IMR-90 (cell line): ENCODE results near the gene STMN1. TPM values are rescaled to one million over a fixed set of nuclear protein-coding genes. Genes with fewer than 3 reads are reported as not detected.
A peak's percentile ranks its signal among the peaks of the same experiment; 100 is the strongest.

Experiments used
- ATAC-seq: fragments of 200-7000 bp; cut with Tn5 transposase; 2 replicates; pipeline ENCODE4 v1.9.1; 2020; ENCODE audit warnings: low read depth, mild to moderate bottlenecking, moderate library complexity
- BruUV-seq: library from RNA; stranded (reverse); fragments of 400-500 nt; replicated peaks from 2 replicates; lab custom pipeline; 2021; lab: Mats Ljungman, UMichigan
- CTCF ChIA-PET: fragments of 300-600 bp; formaldehyde crosslinking; extraction: SDS; loops from one replicate; lab custom pipeline; 2021; ENCODE audit warnings: antibody characterized with exemption; lab: Yijun Ruan, JAX
- POLR2A ChIA-PET: fragments of 300-600 bp; sonication (Branson Sonifier 250); formaldehyde crosslinking; loops from one replicate; lab custom pipeline; 2022; ENCODE audit warnings: antibody characterized with exemption; ENCODE audit not compliant: unreplicated experiment; lab: Charles Lee
- DNase-seq: peaks from one replicate; pipeline ENCODE4 v3.0.0; 2013
- H2AFZ ChIP-seq: replicated peaks from 2 replicates; pipeline ENCODE3; 2013; ENCODE audit warnings: low read length, mild to moderate bottlenecking; ENCODE audit not compliant: poor library complexity
- H2AK5ac ChIP-seq: 2 replicates; pipeline ENCODE4 v1.6.1; 2013; ENCODE audit warnings: low read depth, low read length, inconsistent platforms
- H2AK9ac ChIP-seq: replicated peaks from 2 replicates; pipeline ENCODE3; 2013; ENCODE audit warnings: mild to moderate bottlenecking, low read depth, low read length, moderate library complexity; ENCODE audit not compliant: poor library complexity
- H2BK120ac ChIP-seq: 2 replicates; pipeline ENCODE4 v1.6.1; 2013; ENCODE audit warnings: low read depth, low read length, inconsistent platforms
- H2BK15ac ChIP-seq: 3 replicates; pipeline ENCODE4 v1.6.1; 2013; ENCODE audit warnings: low read depth, low read length, inconsistent platforms
- H2BK20ac ChIP-seq: 2 replicates; pipeline ENCODE4 v1.6.1; 2013; ENCODE audit warnings: low read depth, mild to moderate bottlenecking, inconsistent platforms, low read length, moderate library complexity
- H2BK5ac ChIP-seq: 2 replicates; pipeline ENCODE4 v1.6.1; 2013; ENCODE audit warnings: mild to moderate bottlenecking, low read depth, low read length, inconsistent platforms; ENCODE audit not compliant: poor library complexity, severe bottlenecking
- H3K14ac ChIP-seq: replicated peaks from 2 replicates; pipeline ENCODE4 v1.6.1; 2013; ENCODE audit warnings: low read depth, low read length, inconsistent platforms
- H3K18ac ChIP-seq: 2 replicates; pipeline ENCODE4 v1.6.1; 2013; ENCODE audit warnings: low read depth, low read length, control low read depth
- H3K23ac ChIP-seq: 2 replicates; pipeline ENCODE4 v1.6.1; 2013; ENCODE audit warnings: low read depth, low read length, inconsistent platforms
- H3K27ac ChIP-seq: 2 replicates; pipeline ENCODE4 v1.5.1; 2013; ENCODE audit warnings: mild to moderate bottlenecking, control low read depth, low read length; ENCODE audit not compliant: insufficient read depth
- H3K27me3 ChIP-seq: 2 replicates; pipeline ENCODE4 v1.6.1; 2013; ENCODE audit warnings: low read length; ENCODE audit not compliant: control insufficient read depth, insufficient read depth
- H3K36me3 ChIP-seq: 2 replicates; pipeline ENCODE4 v1.6.1; 2013; ENCODE audit warnings: low read length, mixed read lengths; ENCODE audit not compliant: control insufficient read depth, insufficient read depth
- H3K4ac ChIP-seq: 2 replicates; pipeline ENCODE4 v1.6.1; 2013; ENCODE audit warnings: low read depth, low read length, inconsistent platforms
- H3K4me1 ChIP-seq: 2 replicates; pipeline ENCODE4 v1.6.1; 2013; ENCODE audit warnings: low read length, mixed read lengths; ENCODE audit not compliant: control insufficient read depth, insufficient read depth
- H3K4me2 ChIP-seq: 2 replicates; pipeline ENCODE4 v1.6.1; 2013; ENCODE audit warnings: low read depth, mild to moderate bottlenecking, control low read depth, low read length, moderate library complexity
- H3K4me3 ChIP-seq: 2 replicates; pipeline ENCODE4 v1.5.1; 2013; ENCODE audit warnings: low read depth, mild to moderate bottlenecking, control low read depth, low read length, moderate library complexity; ENCODE audit not compliant: insufficient read depth
- H3K56ac ChIP-seq: 2 replicates; pipeline ENCODE4 v1.6.1; 2013; ENCODE audit warnings: low read length, inconsistent platforms; ENCODE audit not compliant: insufficient read depth; ENCODE audit errors: extremely low read depth
- H3K79me1 ChIP-seq, 2 experiments: 2 replicates each; pipeline ENCODE4 v1.6.1; 2013; ENCODE audit warnings: low read length in 2 of 2, inconsistent platforms in 1 of 2, low read depth in 1 of 2
- H3K9ac ChIP-seq: 2 replicates; pipeline ENCODE4 v1.6.1; 2013; ENCODE audit warnings: low read depth, low read length, control low read depth
- H3K9me1 ChIP-seq: 2 replicates; pipeline ENCODE4 v1.6.1; 2013; ENCODE audit warnings: low read length, inconsistent platforms; ENCODE audit not compliant: insufficient read depth
- H3K9me3 ChIP-seq: 2 replicates; pipeline ENCODE4 v1.6.1; 2013; ENCODE audit warnings: low read length; ENCODE audit not compliant: control insufficient read depth, insufficient read depth
- H4K20me1 ChIP-seq: 2 replicates; pipeline ENCODE4 v1.6.1; 2013; ENCODE audit warnings: low read length, inconsistent platforms; ENCODE audit not compliant: insufficient read depth
- H4K5ac ChIP-seq: 2 replicates; pipeline ENCODE4 v1.6.1; 2013; ENCODE audit warnings: mild to moderate bottlenecking, low read depth, low read length, control low read depth
- H4K8ac ChIP-seq, 2 experiments: 2 replicates each; pipeline ENCODE4 v1.6.1; 2013; ENCODE audit warnings: low read depth in 2 of 2, low read length in 2 of 2, control low read depth in 1 of 2, inconsistent platforms in 1 of 2
- H4K91ac ChIP-seq: 2 replicates; pipeline ENCODE4 v1.6.1; 2013; ENCODE audit warnings: low read depth, low read length, inconsistent platforms; ENCODE audit not compliant: insufficient read depth
- CEBPB ChIP-seq: IDR thresholded peaks from 2 replicates; pipeline ENCODE4 v1.6.1; 2012; ENCODE audit warnings: low read depth, low read length, improper control_type of control experiment
- CHD1 ChIP-seq: IDR thresholded peaks from 2 replicates; pipeline ENCODE4 v1.6.1; 2012; ENCODE audit warnings: low read depth, low read length, improper control_type of control experiment
- FOS ChIP-seq: fragments of 150-350 bp; IDR thresholded peaks from 2 replicates; pipeline ENCODE4 v1.6.1; 2016; ENCODE audit warnings: low read depth, low read length
- MAFK ChIP-seq: IDR thresholded peaks from 2 replicates; pipeline ENCODE4 v1.6.1; 2012; ENCODE audit warnings: low read depth, low read length, improper control_type of control experiment
- MAZ ChIP-seq: IDR thresholded peaks from 2 replicates; pipeline ENCODE4 v1.6.1; 2012; ENCODE audit warnings: low read depth, mild to moderate bottlenecking, low read length, improper control_type of control experiment, moderate library complexity, borderline replicate concordance
- MXI1 ChIP-seq: IDR thresholded peaks from 2 replicates; pipeline ENCODE4 v1.6.1; 2012; ENCODE audit warnings: low read depth, mild to moderate bottlenecking, low read length, moderate library complexity, borderline replicate concordance
- NFE2L2 ChIP-seq: fragments of 150-350 bp; IDR thresholded peaks from 2 replicates; pipeline ENCODE4 v1.6.1; 2016; ENCODE audit warnings: low read depth, mild to moderate bottlenecking, low read length
- POLR2A ChIP-seq: IDR thresholded peaks from 2 replicates; pipeline ENCODE4 v1.6.1; 2012; ENCODE audit warnings: mild to moderate bottlenecking, low read depth, low read length
- RAD21 ChIP-seq: IDR thresholded peaks from 2 replicates; pipeline ENCODE4 v1.6.1; 2012; ENCODE audit warnings: low read length, improper control_type of control experiment
- RFX5 ChIP-seq: IDR thresholded peaks from 2 replicates; pipeline ENCODE4 v1.8.0; 2012; ENCODE audit warnings: low read depth, mild to moderate bottlenecking, low read length, moderate library complexity
- SMC3 ChIP-seq: fragments of 150-350 bp; IDR thresholded peaks from 2 replicates; pipeline ENCODE4 v1.6.1; 2016; ENCODE audit warnings: low read depth, mild to moderate bottlenecking, antibody characterized with exemption, low read length, moderate library complexity
- USF2 ChIP-seq: fragments of 150-350 bp; IDR thresholded peaks from 2 replicates; pipeline ENCODE4 v1.6.1; 2017; ENCODE audit warnings: mild to moderate bottlenecking, antibody characterized with exemption, low read length, low read depth
- WGBS, 2 experiments: methylation state at CpG; one replicate each; pipeline versions ENCODE4 v1.1.5 to v1.1.7; 2013; ENCODE audit warnings: missing lambda C conversion rate in 2 of 2; ENCODE audit not compliant: insufficient read length in 1 of 2; ENCODE audit errors: extremely low coverage in 2 of 2; 5-methylcytosine and 5-hydroxymethylcytosine counted together
- dilution Hi-C: fragments of 300-500 bp; cut with HindIII; formaldehyde crosslinking; loops from one replicate; pipeline ENCODE4 v1.14.3; 2018; ENCODE audit warnings: low sequenced_read_pairs; ENCODE audit not compliant: unreplicated experiment
- in situ Hi-C: fragments of 300-500 bp; cut with MboI; formaldehyde crosslinking; loops from 3 replicates; pipeline ENCODE4 v1.14.3; 2019; ENCODE audit warnings: low sequenced_read_pairs, inconsistent platforms, mixed read lengths
- intact Hi-C: fragments of 100-400 bp; cut with micrococcal nuclease; formaldehyde crosslinking; loops from 2 replicates; pipeline ENCODE4 v1.10.0; 2022
- polyA plus RNA-seq, 3 experiments: library from polyadenylated mRNA; depleted of rRNA; stranded (reverse); fragments of >200 nt; gene quantifications; 2 replicates each; pipeline ENCODE4 v1.2.3, GENCODE V29; 2012; ENCODE audit warnings: low replicate concordance in 1 of 3
- total RNA-seq: library from RNA; depleted of rRNA; stranded (reverse); fragments of >200 nt; gene quantifications from 2 replicates; pipeline ENCODE4 v1.2.3, GENCODE V29; 2012
- TF ChIP-seq, protein P1 (sequence below): conservative IDR thresholded peaks from 2 replicates; pipeline ENCODE4 v1.5.1; 2012; ENCODE audit warnings: mild to moderate bottlenecking, low read depth, low read length, improper control_type of control experiment

The STMN1 gene
- total and polyA plus RNA-seq, 2 of the 4 experiments (the other 2 are of a cell fraction) = 93.0 to 273 TPM

DNA sequence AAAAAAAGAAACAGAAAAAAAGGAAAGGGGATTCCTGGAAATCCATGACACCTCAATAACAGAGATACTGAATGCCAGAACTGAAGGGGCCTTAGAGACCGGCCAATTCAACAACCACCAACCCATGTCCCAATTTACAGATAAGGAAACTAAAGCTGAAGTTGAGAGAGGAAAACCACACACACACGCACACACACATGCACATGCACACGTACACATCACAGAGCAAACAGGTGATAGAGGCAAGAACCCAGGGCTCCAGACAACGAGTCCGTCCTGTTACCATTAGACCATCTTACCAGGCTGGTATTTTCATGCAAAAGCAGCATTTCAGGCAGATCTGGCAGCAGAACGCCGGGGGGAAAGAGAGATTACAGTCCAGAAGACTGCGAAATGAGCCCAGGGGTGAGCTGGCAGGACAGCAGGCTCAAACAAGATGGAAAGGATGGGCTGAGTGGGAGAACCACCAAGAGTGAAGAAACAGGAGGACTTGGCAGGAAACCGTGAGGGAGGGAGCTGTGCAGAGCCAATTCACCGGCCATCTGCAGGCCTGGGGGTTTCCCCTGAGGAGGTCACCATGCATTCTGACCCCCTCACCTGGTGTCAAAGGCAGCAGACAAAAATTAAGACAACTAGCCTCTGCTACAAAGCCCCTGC lies 48.2 kb upstream of the STMN1 start:
- no peak overlapping the region for H2AFZ ChIP-seq
- H3K23ac ChIP-seq = no peak overlapping the region
- no peak overlapping the region for H4K5ac ChIP-seq
- WGBS, 2 experiments = 90% methylated on average over 3 of the region's 10 CpGs; no CpG with 5 or more reads in 1 of the 2 experiments
- no peak overlapping the region for H3K9ac ChIP-seq
- no peak overlapping the region for H2AK9ac ChIP-seq
- TF ChIP-seq USF2 (no peak), FOS (no peak), MXI1 (no peak), RAD21 (no peak), CEBPB (no peak), MAFK (no peak), MAZ (no peak), NFE2L2 (no peak), SMC3 (no peak), RFX5 (no peak), CHD1 (no peak), POLR2A (no peak)
- TF ChIP-seq, protein P1, sequence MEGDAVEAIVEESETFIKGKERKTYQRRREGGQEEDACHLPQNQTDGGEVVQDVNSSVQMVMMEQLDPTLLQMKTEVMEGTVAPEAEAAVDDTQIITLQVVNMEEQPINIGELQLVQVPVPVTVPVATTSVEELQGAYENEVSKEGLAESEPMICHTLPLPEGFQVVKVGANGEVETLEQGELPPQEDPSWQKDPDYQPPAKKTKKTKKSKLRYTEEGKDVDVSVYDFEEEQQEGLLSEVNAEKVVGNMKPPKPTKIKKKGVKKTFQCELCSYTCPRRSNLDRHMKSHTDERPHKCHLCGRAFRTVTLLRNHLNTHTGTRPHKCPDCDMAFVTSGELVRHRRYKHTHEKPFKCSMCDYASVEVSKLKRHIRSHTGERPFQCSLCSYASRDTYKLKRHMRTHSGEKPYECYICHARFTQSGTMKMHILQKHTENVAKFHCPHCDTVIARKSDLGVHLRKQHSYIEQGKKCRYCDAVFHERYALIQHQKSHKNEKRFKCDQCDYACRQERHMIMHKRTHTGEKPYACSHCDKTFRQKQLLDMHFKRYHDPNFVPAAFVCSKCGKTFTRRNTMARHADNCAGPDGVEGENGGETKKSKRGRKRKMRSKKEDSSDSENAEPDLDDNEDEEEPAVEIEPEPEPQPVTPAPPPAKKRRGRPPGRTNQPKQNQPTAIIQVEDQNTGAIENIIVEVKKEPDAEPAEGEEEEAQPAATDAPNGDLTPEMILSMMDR = no peak
- no peak overlapping the region for H3K4me2 ChIP-seq
- DNase-seq = peak; percentile 15
- H2BK15ac ChIP-seq = peak overlapping the region; percentile 25; the same call in 1 of the 3 replicates
- no peak overlapping the region for H2BK5ac ChIP-seq
- no peaks in the 10 kb centered on the region for H3K9me3 ChIP-seq
- intact Hi-C loops (no loop called here), in situ Hi-C loops (no loop called here), dilution Hi-C loops (no loop called here)
- H3K4ac ChIP-seq = peak overlapping the region; percentile 25; the same call in 1 of the 2 replicates
- H3K4me3 ChIP-seq = no peak overlapping the region
- POLR2A ChIA-PET = no interaction called here
- H2AK5ac ChIP-seq = peak overlapping the region; percentile 74; the same call in 1 of the 2 replicates
- H3K4me1 ChIP-seq = peaks cover 14% of the 10 kb centered on the region
- H3K9me1 ChIP-seq = peaks cover 5% of the 10 kb centered on the region; the same call in 1 of the 2 replicates
- no peak overlapping the region for H2BK20ac ChIP-seq
- no peak overlapping the region for H3K14ac ChIP-seq
- no peak for ATAC-seq
- CTCF ChIA-PET = interaction anchor here (0.6 kb wide), 1 partner anchor 48 kb away, joined by 3 read pairs; no protein-coding TSS in a partner anchor
- H3K27me3 ChIP-seq = no peaks in the 10 kb centered on the region
- no peak overlapping the region for H4K91ac ChIP-seq
- no peak overlapping the region for H3K27ac ChIP-seq
- H4K20me1 ChIP-seq = no peaks in the 10 kb centered on the region
- no TSS peak for BruUV-seq
- no peak overlapping the region for H3K56ac ChIP-seq
- no peak overlapping the region; the same call in 1 of the 2 replicates for H3K18ac ChIP-seq
- 0 out of 2 replicates have a peak, but pooled peaks cover 2% of the 10 kb centered on the region for H3K36me3 ChIP-seq
- no peak overlapping the region for H2BK120ac ChIP-seq
- no peaks in the 10 kb centered on the region for H3K79me1 ChIP-seq
- H4K8ac ChIP-seq = no peak overlapping the region
